Stimulated activated CD8-positive, alpha-beta memory T cell treated with anti-CD3 and anti-CD28 coated beads, Interleukin-2, amount 100 ng/mL, for 1 hour (primary cell): ENCODE measurements around the gene ARG2.
A peak's percentile ranks its signal among the peaks of the same experiment; 100 is the strongest.
"Not testable (repeated sequence)": the region's sequence is repeated elsewhere in the genome, so short reads cannot be mapped to it uniquely, and the experiment has no call there.

Experiments
- DNase-seq, 2 donors: peaks; one replicate each; pipeline ENCODE4 v3.0.0-alpha.2; 2020; ENCODE audit warnings: low read depth in 2 of 2

Gene ARG2

DNA sequence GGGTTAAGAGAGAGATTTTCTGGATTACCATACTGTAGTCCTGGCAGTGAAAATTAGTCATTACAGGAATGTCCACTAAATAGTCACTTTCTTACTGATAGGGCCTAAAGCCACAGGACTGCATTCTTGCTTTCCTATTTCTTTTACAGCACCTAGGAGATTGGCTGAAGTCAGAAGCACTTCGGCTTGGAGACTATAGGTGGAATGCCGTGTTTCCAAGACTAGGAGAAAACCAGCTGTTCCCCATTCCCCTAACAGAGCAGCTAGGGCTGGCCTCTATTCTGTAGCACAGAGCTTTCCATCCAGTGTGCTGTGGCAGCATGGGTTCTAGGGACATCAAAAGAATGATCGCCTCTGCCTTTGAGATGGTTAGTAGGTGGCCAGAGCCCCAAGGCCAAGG, 34.7 kb upstream of the ARG2 start:
- no peak for DNase-seq

DNA sequence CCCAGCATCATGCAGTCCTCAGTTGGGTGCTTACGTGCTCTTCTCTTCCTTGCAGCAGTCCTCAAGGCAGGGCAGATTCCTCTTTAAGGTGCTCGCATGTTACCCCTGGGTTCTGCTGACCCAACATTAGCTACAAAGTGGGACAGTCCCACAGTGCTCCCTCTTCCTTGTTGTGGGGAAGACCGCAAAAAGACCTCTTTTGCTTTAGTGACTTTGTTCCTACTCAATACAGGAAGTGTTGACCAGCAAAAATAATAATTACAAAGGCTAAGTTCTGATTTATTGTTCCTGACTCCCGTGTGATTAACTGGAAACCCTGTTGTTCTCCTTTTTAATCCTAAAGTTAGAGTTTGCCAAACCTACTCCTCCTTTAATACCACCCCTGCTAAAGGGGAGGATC, 33.4 kb upstream of the ARG2 start:
- DNase-seq: no peak

DNA sequence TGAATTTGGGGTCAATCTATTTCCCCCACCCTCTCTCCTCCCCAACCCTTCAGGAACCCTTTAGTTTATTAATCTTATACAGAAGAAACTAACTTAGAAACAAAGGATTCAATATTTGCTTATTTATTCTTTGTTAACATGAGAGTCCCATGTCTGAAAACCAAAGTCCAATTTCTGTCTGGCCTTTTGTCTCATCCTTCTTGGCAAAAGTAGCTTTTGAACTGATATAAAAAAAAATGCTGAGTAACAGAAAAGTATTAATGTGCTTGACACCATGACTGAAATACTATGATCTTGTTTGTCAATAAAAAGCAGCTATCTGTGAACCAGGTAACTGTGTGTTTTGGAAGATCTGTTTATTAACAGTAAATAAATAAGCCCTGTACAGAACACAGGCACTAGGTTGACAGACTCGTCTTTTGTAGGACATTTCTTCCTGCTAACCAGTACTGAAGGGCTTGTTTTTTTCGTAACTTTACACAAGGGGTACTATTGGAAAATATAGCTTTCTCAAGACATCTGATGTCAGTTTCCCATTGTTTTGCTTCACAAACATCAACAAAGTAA, 30.4 kb upstream of the ARG2 start:
- DNase-seq: no peak

DNA sequence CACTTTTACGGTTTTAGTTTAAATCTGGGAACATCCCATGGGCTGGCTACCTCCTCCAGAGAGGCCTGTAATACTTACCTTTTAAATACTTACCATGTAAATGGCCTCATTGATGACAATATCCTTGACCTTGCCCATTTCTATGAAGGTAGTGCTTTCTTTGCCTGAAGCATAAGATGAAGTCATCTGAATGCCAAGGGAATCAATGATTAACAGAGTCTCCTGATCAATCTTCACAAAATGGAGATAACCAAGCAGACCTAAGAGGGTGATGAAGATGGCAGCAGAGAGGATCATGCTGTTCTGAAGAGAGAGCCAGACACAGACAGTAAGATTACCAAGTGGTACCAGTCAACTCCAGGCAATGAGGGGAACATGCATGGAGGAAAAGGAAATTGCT, 26.1 kb upstream of the ARG2 start:
- DNase-seq: not testable (repeated sequence)

DNA sequence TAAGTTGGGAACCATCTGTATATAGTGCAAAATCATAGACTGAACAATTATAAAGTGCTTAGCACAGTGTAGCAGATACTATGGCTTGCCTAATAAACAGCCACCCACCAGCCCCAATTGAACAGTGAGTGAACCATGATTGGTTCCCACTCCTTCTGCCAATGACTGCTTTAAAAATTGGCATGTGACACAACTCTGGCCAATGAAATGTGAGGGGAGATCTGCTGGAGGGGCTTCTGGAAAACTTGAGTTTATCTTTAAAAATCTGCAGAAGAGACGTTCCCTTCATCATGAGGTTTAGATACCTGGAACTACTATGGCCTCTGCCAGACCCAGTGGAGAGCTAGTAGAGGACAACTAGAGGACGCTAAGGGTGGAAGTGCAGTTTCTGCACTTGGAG, 24.3 kb upstream of the ARG2 start:
- no peak for DNase-seq

DNA sequence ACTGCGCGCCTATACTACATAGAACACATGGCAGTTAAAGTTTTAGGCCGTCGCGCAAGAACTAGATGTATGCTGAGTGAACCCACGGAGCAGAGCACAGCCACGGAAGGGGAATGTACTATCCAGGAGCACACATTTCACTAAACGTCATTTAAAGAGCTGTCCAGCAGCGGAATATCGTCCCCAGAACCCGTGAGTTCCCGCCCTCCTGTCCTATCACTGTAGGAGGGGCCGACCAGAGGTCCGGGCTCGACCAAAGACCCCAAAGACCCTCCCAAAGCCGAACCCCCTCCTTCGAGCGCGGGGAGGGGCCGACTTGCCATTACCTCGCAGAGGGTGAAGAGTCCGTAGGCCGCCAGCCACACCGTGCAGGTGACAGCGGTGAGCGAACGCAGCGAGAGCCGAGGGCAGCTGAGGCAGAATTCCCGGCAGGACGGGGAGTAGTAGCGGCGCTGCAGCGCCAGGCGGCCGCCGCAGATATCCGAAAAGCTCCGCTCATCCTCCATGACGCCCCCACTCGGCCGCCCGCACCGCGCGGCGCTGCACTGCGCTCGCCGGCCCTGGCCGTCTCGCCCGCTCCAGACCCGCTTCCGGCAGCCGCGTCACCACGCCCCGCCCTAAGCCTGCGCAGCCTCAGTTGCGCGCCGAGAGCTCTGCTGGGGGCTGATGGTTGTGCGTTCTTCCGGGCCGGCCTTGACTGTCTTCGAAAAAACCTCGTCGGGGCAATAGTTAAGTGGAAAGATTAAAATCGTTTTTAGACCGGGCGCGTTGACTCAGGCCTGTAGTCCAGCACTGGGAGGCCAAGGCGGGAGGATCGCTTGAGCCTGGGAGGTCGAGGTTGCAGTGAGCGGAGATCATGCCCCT, 19.8 kb upstream of the ARG2 start, which contains the start of gene PIGH:
Gene PIGH (minus strand): TSS at position 571 of the 864 bp plus-strand sequence. CDS start 65 bp downstream, at position 506.
- DNase-seq: peak; percentile 90 to 91

DNA sequence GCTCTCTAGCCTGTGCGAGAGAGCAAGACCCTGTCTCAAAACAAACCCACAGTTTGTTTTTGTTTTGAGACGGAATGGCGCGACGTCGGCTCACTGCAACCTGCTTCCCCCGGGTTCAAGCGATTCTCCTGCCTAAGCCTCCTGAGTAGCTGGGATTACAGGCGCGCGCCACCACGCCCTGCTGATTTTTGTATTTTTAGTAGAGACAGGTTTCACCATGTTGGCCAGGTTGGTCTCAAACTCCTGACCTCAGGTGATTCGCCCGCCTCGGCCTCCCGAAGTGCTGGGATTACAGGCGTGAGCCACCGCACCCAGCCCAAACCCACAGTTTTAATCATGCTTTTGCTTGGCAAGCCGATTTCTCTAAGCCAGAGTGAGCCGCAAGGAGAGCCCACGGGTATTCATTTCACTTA, 19.2 kb upstream of the ARG2 start:
- not testable (repeated sequence) for DNase-seq

DNA sequence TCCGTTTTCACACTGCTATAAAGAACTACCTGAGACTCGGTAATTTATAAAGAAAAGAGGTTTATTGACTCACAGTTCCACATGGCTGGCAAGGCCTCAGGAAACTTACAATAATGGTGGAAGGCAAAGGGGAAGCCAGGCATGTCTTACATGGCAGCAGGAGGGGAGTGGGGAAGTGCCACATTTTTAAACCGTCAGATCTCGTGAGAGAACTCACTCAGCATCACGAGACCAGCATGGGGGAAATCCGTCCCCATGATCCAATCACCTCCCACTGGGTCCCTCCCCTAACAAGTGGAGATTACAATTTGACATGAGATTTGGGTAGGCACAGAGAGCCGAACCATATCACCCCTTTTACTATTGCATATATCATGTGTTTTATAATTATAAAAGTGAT, 17.6 kb upstream of the ARG2 start:
- no peak for DNase-seq

DNA sequence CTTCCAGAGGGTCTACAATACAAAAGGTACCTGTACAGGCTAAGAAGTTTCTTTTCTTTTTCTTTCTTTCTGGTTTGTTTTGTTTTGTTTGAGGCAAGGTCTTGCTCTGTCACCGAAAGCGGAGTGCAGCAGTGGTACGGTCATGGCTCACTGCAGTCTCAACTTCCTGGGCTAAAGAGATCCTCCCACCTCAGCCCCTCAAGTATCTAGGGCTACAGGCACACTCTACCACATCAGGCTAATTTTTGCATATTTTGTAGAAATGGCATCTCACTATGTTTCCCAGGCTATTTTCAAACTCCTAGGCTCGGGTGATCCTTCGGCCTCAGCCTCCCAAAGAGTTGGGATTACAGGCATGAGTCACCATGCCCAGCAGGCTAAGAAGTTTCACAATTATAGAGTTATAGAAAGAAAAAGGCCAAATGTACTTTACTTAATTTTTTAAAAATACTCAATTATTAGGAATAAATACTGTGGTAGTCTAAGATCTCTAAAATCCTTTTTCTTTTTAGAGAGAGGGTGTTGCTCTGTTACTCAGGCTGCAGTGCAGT, 16.6 kb upstream of the ARG2 start:
- DNase-seq: no peak

DNA sequence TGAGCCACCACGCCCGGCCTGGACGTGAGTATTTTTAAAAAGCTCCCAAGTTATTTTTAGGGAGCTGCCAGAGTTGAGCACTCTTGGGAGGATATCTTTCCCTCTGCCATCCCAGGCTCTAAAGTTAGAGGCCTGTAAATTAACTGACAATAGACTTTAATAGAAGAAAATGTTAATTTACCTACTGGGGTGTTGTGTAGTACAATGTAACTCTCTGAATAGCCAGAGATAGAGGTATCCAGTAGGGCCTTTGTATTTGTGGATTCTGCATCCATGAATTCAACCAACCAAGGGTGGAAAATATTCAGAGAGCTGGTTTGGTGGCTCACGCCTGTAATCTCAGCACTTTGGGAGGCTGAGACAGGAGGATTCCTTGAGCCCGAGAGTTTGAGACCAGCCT, 12.1 kb upstream of the ARG2 start:
- no peak for DNase-seq

DNA sequence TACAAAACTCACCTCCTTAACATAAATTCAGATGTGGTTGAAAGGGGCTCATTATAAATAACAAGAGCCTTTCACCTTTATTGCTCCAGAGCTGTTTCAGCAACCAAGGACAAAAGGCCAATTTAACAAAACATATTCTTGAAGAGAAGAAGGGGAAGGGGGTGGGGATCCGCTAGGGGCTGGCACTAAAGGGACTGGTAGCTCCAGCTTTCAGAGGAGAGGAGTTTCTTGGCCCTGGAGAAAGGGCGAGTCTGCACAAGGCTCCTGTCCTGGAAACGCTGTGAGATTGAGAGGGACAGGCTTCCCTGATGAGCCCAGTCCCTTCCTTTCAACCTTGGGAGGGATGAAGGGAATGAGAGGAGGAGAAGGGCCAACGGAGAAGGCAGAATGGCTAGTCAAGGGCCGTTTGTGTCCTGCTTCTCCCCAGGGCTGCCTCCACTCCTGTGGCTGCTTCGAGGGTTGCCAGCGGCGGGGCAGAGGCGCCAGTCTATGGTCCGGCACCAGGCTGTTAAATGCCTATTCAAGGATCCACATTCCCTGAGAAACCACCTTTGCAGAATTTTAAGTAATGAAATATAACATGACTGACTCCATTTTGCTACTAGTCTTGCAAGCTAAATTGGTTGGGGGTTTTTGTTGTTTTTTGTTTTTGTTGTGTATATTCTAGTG, 9.9 kb upstream of the ARG2 start:
- no peak for DNase-seq

DNA sequence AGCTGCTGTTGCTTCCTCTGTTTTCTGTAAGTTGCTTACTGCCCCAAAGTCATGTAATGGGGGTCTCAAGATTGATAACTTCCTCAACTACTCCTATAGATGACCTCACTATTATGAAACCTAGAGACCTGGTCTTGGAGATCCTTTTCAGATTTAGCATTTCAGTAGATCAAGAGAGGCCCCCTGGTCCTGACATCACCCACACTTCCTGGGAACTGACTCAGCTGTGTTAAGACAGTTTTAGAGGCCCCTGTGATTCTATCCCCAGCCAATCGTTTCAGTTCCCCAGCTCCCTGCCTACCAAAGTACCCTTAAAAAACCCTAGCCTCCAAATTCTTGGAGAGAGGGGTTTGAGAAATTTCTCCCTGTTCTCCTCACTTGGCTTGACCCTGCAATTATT, 9.2 kb upstream of the ARG2 start:
- DNase-seq: no peak

DNA sequence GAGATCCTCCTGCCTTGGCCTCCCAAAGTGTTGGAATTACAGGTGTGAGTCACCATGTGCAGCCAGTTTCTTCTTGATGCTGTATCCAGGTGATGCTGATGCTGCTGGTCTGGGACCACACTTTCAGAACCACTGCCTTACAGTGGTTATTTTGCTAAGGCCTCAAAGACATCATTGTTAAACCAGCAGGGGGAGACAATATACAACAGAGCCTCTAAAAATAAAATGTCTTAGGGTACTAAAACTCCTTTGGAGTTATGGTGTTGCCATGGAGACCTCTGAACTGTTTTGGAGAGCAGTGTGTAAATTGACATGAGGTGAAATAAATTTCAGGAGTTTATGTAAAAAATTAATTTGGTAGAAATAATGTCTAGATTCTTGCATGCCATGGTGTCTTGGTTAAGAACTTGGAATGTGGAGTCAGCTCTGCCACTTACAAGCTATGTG, 1.1 kb upstream of the ARG2 start:
- DNase-seq: no peak

DNA sequence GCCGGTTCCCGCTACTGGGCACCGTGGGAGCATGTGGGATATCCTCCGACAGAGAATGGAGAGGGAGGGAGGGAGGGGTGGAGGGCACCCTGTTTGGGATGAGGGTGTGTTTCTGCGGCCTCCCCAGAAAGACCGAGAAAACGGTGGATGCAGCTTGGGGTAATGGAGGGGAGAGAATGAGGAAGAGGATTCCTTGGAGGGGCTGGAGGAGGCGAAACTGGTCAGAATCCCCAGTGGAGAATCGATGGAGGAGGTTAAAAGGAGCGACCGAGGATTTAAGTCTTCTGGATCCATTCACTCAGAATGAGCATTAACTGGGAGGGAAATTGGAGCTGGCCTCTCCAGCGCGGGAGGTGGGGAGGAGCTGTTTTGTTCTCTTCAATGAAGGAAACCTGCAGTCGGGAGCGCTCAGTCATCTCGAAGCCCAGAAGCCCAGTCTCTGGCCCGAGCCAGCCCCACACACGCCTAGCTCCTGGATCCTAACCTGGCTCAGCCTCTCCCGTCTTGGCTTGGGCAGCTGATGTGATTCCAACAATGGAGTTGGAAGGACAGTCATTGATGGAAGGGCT, 581 bp downstream of the ARG2 start:
- no peak for DNase-seq

DNA sequence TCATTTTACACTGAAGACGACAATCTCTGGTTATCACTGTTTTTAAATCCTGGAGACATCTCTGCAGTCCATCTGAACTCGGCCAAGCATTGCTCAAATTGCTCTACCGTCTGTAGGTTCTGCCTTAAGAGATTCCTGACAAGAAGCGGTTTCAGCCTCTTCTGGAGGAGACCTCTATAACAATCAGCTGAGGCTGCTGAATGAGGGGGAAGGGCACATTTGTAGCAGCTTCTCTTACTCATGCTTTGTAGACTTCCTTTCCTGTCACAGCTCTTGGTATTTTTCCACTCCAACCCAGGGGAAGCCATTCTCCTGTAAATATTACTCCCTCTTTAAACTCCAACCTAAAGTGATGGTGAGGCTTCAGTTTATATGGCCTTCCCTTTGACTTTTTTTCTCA, 3.0 kb downstream of the ARG2 start:
- no peak for DNase-seq

DNA sequence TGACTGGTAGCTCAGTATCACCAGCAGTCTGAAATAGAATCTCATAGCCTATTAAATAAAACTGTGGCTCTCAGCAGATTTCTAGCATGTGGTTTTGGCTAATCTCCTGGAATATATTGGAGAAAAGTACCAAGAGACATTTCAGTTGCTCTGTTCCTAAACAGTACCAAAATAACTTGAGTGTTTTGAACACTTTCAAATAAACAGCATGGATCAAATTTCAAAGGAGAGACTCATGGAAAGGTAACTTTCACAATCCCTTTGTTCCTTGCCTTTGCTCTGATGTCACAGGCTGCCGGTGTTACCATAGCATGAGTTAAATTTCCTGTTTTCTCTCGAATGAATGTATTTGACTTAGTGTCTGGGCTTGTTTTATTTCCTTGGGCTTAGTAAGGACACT, 3.4 kb downstream of the ARG2 start:
- DNase-seq: no peak

DNA sequence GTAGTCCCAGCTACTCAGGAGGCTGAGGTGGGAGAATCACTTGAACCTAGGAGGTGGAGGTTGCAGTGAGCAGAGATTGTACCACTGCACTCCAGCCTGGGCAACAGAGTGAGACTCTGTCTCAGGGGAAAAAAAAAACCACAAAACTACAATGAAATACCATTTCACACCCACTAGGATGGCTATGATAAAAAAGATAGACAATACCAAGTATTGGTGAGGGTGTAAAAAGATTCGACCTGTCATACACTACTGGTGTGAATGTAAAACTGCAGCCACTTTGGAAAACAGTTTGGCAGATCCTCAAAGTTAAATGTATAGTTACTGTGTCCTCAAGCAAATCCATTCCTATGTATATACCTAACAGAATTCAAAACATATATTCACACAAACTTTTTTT, 6.4 kb downstream of the ARG2 start:
- not testable (repeated sequence) for DNase-seq

DNA sequence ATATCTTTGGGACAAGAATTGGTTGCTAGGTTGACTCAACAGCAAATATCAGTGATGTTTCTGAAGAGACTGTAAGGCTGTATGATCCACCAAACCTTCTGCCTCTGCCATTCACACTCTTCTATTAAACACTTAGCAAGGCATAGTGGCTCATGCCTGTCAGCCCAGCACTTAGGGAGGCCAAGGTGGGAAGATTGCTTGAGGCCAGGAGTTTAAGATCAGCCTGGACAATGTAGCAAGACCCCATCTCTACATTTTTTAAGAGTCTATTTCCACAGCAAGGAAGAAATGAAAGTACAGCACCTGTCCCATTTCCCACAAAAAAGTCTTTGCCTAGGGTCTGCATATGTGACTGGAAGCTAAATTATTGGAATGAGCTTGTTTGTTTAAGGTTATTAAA, 7.8 kb downstream of the ARG2 start:
- no peak for DNase-seq

DNA sequence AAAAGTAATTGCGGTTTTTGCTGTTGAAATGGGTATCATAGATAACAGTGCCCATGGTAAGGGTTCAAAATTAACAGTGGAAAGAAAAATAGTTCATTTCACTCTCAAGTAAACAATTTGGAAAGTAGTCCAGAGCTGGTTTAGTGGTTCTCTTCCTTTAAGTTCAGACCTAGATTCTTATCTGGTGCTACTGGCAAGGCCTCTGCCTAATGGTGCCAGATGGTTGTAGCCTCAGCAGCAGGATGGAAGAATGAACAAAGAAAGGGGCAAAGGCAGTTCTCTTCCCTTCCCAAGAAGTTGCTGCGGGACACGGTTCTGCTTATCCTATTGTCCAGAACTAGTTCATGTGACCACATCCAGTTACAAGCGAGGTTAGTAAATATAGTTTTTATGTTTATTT, 10.5 kb downstream of the ARG2 start:
- no peak for DNase-seq

DNA sequence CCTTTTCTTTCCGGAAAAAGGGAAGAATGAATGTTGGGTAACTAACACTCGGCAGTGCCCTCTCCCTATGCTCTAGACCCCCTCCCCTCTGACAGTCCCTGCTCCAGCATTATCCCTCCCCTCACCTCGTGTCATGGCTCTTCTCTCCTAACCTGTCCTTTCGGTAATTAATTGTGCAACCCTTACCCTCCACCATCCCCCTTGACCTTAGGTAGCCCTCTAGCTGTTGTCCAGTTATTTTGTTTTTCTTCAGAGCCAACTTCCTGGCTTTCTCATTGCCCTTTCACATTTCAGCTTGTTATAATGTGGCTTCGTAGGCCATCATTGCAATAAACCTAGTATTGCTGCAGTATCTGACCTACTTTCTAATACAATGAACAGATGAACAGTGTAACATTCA, 11.2 kb downstream of the ARG2 start:
- no peak for DNase-seq

DNA sequence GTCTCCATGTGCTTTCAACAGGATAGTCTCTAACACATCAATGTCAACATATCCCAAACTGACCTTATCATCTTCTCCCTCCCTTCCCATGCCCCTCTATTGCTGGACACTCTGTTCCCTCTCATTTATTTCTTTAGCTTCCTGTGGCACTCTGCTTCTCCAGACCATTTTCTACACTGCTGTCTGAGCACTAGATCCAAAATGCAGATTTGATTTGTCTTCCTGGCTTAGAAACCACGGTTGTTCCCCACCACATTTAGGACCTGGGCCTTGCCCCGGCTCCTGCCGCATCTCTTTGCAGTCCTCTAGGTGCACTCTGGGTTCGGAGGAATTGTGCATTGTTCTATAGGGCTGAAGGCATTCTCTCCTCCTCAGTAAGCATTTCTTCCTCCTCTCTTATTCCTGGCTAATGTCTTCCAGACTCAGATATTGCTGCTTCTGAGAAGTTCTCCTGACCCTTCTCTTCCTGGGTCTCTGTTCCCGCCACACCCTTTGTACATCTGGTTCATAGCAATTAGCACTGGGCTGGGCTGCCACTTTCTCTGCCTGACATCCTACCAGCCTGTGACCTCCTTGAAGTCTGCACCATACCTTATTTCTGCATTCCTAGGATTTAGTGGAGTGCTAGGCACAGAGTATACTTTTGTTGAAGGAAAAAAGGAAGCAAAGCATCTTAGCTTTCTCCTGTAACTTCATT, 13.9 kb downstream of the ARG2 start:
- no peak for DNase-seq
